ENCODE results near the gene TSPAN9.
"Not testable (repeated sequence)": the region's sequence is repeated elsewhere in the genome, so short reads cannot be mapped to it uniquely, and the experiment has no call there.

- not testable (repeated sequence) for TF ChIP-seq CTCF, POLR2A (IDR thresholded peaks at IDR 0.05)
Measured at GRCh38 chr12:3065846-3066245, 11.3 kb upstream of the TSPAN9 start.

All from suprapubic skin (tissue), 3 donors.